ENCODE results near the gene SLC14A1.

Gene SLC14A1

GRCh38 chr18:45688113-45688512, 35.9 kb upstream of the SLC14A1 start:
- no peak for TF ChIP-seq EGR1 (IDR thresholded peaks at IDR 0.05)
- TF ChIP-seq USF1 (IDR thresholded peaks at IDR 0.05): no peak
- no peak for TF ChIP-seq EP300 (IDR thresholded peaks at IDR 0.05; ENCODE audit: borderline replicate concordance)
- TF ChIP-seq ZBTB7A (IDR thresholded peaks at IDR 0.05; ENCODE audit: low read depth): no peak
- no peak for TF ChIP-seq RAD21 (IDR thresholded peaks at IDR 0.05; ENCODE audit: low read depth)
- TF ChIP-seq CREB1 (IDR thresholded peaks at IDR 0.05; ENCODE audit: low read depth): no peak
- no peak for TF ChIP-seq FOXM1 (IDR thresholded peaks at IDR 0.05; ENCODE audit: borderline replicate concordance, low read depth)
- no peak for TF ChIP-seq YY1 (IDR thresholded peaks at IDR 0.05; ENCODE audit: low read depth)

GRCh38 chr18:45688833-45689232, 35.1 kb upstream of the SLC14A1 start:
- TF ChIP-seq CREB1 (IDR thresholded peaks at IDR 0.05; ENCODE audit: low read depth): no peak
- no peak for TF ChIP-seq MAX (IDR thresholded peaks at IDR 0.05)
- TF ChIP-seq CEBPB (IDR thresholded peaks at IDR 0.05): no peak
- no peak for TF ChIP-seq FOXM1 (IDR thresholded peaks at IDR 0.05; ENCODE audit: borderline replicate concordance, low read depth)
- no peak for TF ChIP-seq NFIC (IDR thresholded peaks at IDR 0.05)
- no peak for TF ChIP-seq USF1 (IDR thresholded peaks at IDR 0.05)
- TF ChIP-seq TAF1 (IDR thresholded peaks at IDR 0.05; ENCODE audit: low read depth): no peak
- TF ChIP-seq RAD21 (IDR thresholded peaks at IDR 0.05; ENCODE audit: low read depth): no peak
- no peak for TF ChIP-seq ZBTB7A (IDR thresholded peaks at IDR 0.05; ENCODE audit: low read depth)
- no peak for TF ChIP-seq YY1 (IDR thresholded peaks at IDR 0.05; ENCODE audit: low read depth)
- TF ChIP-seq TEAD4 (IDR thresholded peaks at IDR 0.05): no peak
- no peak for TF ChIP-seq EP300 (IDR thresholded peaks at IDR 0.05; ENCODE audit: borderline replicate concordance)
- no peak for TF ChIP-seq EGR1 (IDR thresholded peaks at IDR 0.05)

GRCh38 chr18:45689396-45689795, 34.6 kb upstream of the SLC14A1 start:
- TF ChIP-seq TAF1 (IDR thresholded peaks at IDR 0.05; ENCODE audit: low read depth) (no peak), TEAD4 (IDR thresholded peaks at IDR 0.05) (no peak), MAX (IDR thresholded peaks at IDR 0.05) (no peak), YY1 (IDR thresholded peaks at IDR 0.05; ENCODE audit: low read depth) (no peak), NFIC (IDR thresholded peaks at IDR 0.05) (no peak), ZBTB7A (IDR thresholded peaks at IDR 0.05; ENCODE audit: low read depth) (no peak), CREB1 (IDR thresholded peaks at IDR 0.05; ENCODE audit: low read depth) (no peak)

GRCh38 chr18:45690975-45691815, 32.8 kb upstream of the SLC14A1 start:
- TF ChIP-seq MAX (IDR thresholded peaks at IDR 0.05): peak; percentile 69
- no peak for TF ChIP-seq TAF1 (IDR thresholded peaks at IDR 0.05; ENCODE audit: low read depth)
- TF ChIP-seq TEAD4 (IDR thresholded peaks at IDR 0.05): peak; percentile 81
- TF ChIP-seq CEBPB (IDR thresholded peaks at IDR 0.05): 0 out of 2 replicates have a peak, but pooled peaks have one; percentile 1
- TF ChIP-seq USF1 (IDR thresholded peaks at IDR 0.05): no peak
- peak; percentile 99 for TF ChIP-seq RAD21 (IDR thresholded peaks at IDR 0.05; ENCODE audit: low read depth)
- TF ChIP-seq CREB1 (IDR thresholded peaks at IDR 0.05; ENCODE audit: low read depth): no peak
- TF ChIP-seq NFIC (IDR thresholded peaks at IDR 0.05): no peak

- no peak for TF ChIP-seq NFIC (IDR thresholded peaks at IDR 0.05)
- TF ChIP-seq RAD21 (IDR thresholded peaks at IDR 0.05; ENCODE audit: low read depth): no peak
- no peak for TF ChIP-seq TAF1 (IDR thresholded peaks at IDR 0.05; ENCODE audit: low read depth)
- no peak for TF ChIP-seq EGR1 (IDR thresholded peaks at IDR 0.05)
- TF ChIP-seq TEAD4 (IDR thresholded peaks at IDR 0.05): no peak
- TF ChIP-seq MAX (IDR thresholded peaks at IDR 0.05): no peak
- no peak for TF ChIP-seq EP300 (IDR thresholded peaks at IDR 0.05; ENCODE audit: borderline replicate concordance)
- TF ChIP-seq USF1 (IDR thresholded peaks at IDR 0.05): no peak
- TF ChIP-seq CEBPB (IDR thresholded peaks at IDR 0.05): no peak
- TF ChIP-seq TCF12 (IDR thresholded peaks at IDR 0.05; ENCODE audit: low read depth): no peak
- TF ChIP-seq YY1 (IDR thresholded peaks at IDR 0.05; ENCODE audit: low read depth): no peak
- no peak for TF ChIP-seq REST (IDR thresholded peaks at IDR 0.05; ENCODE audit: low read depth)
- no peak for TF ChIP-seq FOXM1 (IDR thresholded peaks at IDR 0.05; ENCODE audit: borderline replicate concordance, low read depth)
- no peak for TF ChIP-seq CREB1 (IDR thresholded peaks at IDR 0.05; ENCODE audit: low read depth)
Measured at GRCh38 chr18:45691816-45692179, 32.2 kb upstream of the SLC14A1 start.
